NCI-H446 (cell line): ENCODE data around the gene NLGN1.
"Not testable (repeated sequence)": the region's sequence is repeated elsewhere in the genome, so short reads cannot be mapped to it uniquely, and the experiment has no call there.

ENCODE experiments used
- DNase-seq, 2 experiments: peaks; one replicate each; lab custom pipeline; 2025; lab: John Stamatoyannopoulos, UW

The NLGN1 gene

GRCh38 chr3:173397161-173398110 is at the start of gene NLGN1:
Gene NLGN1 (plus strand): TSS chr3:173397744.
- peak; percentile 73 to 88 for DNase-seq

- no peak for DNase-seq
Observed at GRCh38 chr3:173351886-173352285, 45.7 kb upstream of the NLGN1 start.

GRCh38 chr3:173353137-173353536 is 44.4 kb upstream of the NLGN1 start:
- DNase-seq, result not testable (repeated sequence)

- DNase-seq, result no peak
Observed at GRCh38 chr3:173354124-173354523, 43.4 kb upstream of the NLGN1 start.

DNA sequence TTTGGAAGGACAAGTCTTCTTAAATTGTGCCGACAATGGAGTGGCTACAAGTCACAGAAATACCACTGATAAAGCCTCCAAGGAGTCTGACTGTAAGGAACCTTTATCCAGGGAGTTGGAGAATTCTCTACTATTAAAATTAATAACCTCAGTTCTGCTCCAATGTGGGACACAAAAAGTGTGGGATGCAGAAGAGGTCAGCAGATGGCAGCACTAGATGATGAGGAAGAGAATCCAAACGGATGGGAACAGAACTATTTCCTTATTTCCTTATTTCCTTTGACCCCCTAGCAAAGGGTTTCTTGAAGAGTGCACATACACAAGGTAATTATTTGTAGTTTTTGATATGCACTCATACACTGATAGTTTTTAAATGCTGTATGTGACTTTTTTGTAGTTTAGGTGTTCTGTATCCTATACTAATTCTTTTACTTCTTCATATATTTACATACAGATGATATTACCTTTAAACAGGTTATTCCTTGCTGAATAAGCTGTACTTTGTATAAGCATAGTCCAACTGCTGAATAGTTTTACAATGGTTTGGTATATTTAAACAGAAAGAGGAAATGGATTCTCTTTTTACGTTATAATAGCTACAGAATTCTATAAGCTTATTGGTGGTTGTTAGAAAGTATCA is 25.6 kb upstream of the NLGN1 start:
- peak; percentile 59 to 77 for DNase-seq

DNA sequence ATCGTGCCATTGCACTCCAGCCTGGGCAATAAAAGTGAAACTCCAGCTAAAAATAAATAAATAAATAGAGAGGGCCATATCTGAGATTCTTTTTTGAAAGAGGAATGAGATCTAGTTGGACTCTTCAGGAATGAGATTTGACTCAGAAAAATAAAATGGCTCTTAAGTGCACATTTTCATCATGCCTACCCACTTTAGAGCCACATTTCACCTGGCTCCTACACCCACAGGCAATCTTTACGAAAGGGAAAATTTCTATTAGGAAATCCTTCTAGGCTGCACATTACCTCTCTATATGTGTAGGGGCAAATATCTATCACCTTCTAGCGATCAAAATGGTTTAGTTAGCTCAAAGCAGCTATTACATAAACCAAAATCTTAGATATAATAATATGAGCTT is 16.9 kb upstream of the NLGN1 start:
- DNase-seq, result no peak

DNA sequence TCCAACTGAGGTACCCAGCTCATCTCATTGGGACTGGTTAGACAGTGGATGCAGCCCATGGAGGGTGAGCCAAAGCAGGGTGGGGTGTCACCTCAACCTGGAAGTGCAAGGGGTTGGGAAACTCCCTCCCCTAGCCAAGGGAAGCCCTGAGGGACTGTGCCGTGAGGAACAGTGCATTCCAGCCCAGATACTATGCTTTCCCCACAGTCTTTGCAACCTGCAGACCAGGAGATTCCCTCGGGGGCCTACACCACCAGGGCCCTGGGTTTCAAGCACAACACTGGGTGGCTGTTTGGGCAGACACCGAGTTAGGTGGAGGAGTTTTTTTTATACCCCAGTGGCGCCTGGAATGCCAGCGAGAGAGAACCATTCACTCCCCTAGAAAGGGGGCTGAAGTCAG is 15.6 kb upstream of the NLGN1 start:
- not testable (repeated sequence) for DNase-seq

DNA sequence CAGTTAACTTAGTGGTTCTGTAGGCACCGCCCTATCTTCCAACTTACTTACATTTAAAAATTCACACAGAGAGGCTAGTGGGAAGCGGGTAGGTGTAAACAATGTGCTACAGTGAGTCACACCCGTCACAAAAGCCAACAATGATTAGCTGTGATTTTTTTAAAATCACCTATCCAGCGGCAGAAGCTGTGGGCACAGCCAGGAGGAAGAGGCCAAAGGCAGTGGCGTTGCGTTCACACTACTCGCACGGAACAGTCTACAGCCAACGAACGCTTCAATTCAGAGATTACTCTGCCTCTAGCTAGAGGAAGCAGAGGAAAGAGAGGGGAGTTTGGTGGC is 2.5 kb upstream of the NLGN1 start:
- no peak for DNase-seq

- DNase-seq, result peak; percentile 96 to 99
Observed at GRCh38 chr3:173395412-173396181, 1.9 kb upstream of the NLGN1 start.

GRCh38 chr3:173396191-173397041 is 1.1 kb upstream of the NLGN1 start:
- DNase-seq, result peak; percentile 62 to 67

- peak; percentile 51 to 77 for DNase-seq
Observed at GRCh38 chr3:173398111-173398479, 551 bp downstream of the NLGN1 start.

DNA sequence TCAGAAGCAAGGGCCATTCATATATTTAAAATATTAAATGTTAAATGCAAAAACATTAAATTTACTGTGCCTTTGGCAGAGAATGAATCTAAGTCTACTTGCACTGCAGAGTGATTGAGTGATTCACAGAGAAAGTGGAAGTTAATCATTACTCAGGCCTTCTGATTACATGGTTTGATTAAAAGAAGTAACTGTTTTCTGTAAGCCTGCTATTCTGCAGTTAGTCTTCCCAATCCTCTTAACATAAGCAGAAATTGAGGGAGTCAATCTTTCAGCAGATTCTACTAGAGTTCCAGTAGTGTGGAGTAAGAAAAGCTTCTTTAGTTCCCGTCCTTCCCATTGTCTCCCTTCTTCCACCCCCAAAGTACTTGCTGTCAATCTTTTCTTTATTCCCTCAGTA is 1.5 kb downstream of the NLGN1 start:
- DNase-seq, result no peak

DNA sequence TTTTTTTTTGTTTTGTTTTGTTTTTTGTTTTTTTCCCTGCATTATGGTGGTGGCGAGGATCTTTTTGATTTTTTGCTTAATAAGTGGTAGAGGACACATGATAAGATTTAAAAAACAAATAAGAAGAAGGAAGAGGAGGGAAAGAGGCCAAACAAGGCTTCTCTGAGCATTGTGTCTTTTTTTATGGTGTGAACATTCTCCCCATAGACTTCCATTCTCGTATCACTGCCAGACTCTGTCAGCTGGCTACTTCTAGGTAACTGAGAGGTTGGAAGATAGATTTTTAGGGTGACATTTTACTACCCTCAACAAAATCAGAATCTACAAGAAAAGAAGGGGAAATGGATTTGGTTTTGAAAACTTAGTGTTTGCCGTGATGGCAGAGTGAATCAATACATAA is 3.8 kb downstream of the NLGN1 start:
- DNase-seq, result no peak

DNA sequence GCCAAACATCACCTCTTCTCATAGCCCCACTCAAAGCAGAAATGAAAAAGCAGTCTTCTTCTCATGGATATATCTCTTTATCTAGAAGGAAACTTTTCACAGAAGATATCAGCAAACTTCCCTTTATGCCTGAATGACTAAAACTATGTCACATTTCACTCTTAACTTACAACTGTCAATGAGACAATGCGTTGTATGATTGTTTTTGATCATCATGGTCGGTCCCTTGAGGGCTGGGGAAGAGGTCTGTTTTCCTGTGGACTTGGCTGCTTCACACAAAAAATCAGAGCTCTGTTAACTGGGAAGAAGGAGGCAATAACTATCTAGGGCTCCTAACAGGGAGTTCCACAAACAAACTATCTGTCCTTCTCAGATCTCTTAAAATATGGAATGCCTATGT is 5.1 kb downstream of the NLGN1 start:
- no peak for DNase-seq

- peak in 1 of 2 experiments; percentile 21 for DNase-seq
Observed at GRCh38 chr3:173403376-173403775, 5.8 kb downstream of the NLGN1 start.

- DNase-seq, result peak in 1 of 2 experiments; percentile 58
Observed at GRCh38 chr3:173404156-173404555, 6.6 kb downstream of the NLGN1 start.

- no peak for DNase-seq
Observed at GRCh38 chr3:173410436-173410835, 12.9 kb downstream of the NLGN1 start.

GRCh38 chr3:173410849-173411248 is 13.3 kb downstream of the NLGN1 start:
- DNase-seq, result peak in 1 of 2 experiments; percentile 55

DNA sequence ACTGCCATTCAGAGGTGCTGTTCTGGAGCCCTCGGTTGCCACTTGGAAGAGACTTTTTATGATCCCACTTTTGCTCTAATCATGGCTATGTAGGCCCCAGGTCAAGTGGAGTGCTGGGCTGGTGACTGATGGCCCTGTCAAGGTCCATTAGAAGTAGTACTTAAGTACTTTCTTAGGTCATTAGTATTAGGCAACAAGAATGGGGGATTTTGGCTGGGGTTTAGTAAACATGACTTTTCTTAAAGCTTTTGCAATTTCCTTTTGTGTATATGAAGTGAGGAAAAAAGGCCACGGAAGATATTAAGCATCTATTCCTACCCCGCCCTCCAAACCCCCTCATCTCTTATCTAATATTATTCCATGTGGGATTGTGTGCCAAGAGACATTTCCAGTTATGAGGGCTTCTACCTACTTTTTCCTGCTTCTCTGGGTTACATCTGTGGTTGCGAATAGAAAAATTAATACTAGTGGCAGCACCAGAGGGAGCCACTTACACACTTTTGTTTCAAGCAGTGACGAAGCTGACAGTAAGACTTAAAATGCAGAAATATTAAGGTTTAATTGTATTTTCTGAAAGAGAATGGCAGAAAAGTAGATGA is 13.9 kb downstream of the NLGN1 start:
- peak; percentile 48 to 71 for DNase-seq

DNA sequence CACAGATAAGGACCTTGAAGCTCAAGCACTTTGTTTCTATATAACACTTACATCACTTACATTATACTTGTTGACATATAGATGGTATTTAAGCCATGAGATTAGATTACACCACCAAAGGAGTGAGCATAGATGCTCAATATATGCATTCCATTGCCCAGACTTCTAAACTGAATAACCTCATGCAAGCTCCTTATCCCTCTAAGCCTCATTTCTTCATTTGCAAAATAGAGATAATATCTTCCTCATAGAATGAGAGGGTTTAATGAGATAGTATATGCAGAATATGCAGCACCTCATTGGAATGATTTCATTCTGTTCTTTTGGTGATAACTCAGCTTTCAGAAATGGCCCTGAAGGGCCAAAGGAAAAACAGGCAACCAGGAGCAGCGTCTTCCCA is 18.5 kb downstream of the NLGN1 start:
- DNase-seq, result no peak

GRCh38 chr3:173429076-173429475 is 31.5 kb downstream of the NLGN1 start:
- DNase-seq, result no peak
